Stomach (tissue), 4 donors: ENCODE measurements around the gene SOX6.

Experiments
- POLR2A ChIP-seq, 4 donors: fragments of 450-650 bp; IDR thresholded peaks; one replicate each; pipeline ENCODE4 v1.6.1; 2016; ENCODE audit warnings: antibody characterized with exemption in 4 of 4, control low read depth in 2 of 4, mild to moderate bottlenecking in 1 of 4, moderate library complexity in 1 of 4
- POLR2AphosphoS5 ChIP-seq, 3 donors: sonication (generic); formaldehyde crosslinking; IDR thresholded peaks; one replicate each; pipeline ENCODE4 v1.6.1; 2016; ENCODE audit warnings: antibody characterized with exemption in 3 of 3
- TF ChIP-seq, protein P1 (sequence below), 7 experiments: fragments of 450-650 bp in 4 of 7; fragments of 200-600 bp in 3 of 7; sonication (generic) in 3 of 7; IDR thresholded peaks; one replicate each; pipeline ENCODE4 v1.5.1; 2016 to 2019; ENCODE audit warnings: antibody characterized with exemption in 7 of 7, control low read depth in 2 of 7, mild to moderate bottlenecking in 1 of 7

DNA sequence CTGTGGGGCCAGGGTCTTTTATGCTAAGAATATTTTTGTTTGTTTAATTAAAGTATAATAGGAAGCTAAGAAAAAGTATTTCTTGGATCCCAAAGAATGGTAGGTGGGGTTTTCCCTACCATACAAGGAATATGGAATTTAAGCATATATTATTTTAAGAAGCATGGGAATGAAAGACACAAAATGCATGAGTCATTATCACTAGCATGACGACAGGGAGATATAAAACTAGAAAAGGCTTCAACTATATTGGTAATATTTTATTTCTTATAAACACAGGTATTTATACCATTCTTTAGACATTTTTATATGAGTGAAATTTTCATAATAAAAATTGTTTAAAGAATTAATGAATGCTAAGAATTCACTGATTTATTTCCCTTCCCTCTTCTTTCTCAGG lies 39.3 kb upstream of the SOX6 start:
- TF ChIP-seq POLR2A (IDR thresholded peaks at IDR 0.05) = no peak
- TF ChIP-seq, protein P1, sequence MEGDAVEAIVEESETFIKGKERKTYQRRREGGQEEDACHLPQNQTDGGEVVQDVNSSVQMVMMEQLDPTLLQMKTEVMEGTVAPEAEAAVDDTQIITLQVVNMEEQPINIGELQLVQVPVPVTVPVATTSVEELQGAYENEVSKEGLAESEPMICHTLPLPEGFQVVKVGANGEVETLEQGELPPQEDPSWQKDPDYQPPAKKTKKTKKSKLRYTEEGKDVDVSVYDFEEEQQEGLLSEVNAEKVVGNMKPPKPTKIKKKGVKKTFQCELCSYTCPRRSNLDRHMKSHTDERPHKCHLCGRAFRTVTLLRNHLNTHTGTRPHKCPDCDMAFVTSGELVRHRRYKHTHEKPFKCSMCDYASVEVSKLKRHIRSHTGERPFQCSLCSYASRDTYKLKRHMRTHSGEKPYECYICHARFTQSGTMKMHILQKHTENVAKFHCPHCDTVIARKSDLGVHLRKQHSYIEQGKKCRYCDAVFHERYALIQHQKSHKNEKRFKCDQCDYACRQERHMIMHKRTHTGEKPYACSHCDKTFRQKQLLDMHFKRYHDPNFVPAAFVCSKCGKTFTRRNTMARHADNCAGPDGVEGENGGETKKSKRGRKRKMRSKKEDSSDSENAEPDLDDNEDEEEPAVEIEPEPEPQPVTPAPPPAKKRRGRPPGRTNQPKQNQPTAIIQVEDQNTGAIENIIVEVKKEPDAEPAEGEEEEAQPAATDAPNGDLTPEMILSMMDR (IDR thresholded peaks at IDR 0.05) = no peak
- TF ChIP-seq POLR2AphosphoS5 (IDR thresholded peaks at IDR 0.05) = no peak
